Measurements from ENCODE around the gene MRPS9. TPM values are rescaled to one million over a fixed set of nuclear protein-coding genes. Genes with fewer than 3 reads are reported as not detected.

The MRPS9 gene
- total RNA-seq, 2 experiments from 2014 or later, result 7.3 to 9.2 TPM

GRCh38 chr2:105032476-105032875, 5.4 kb upstream of the MRPS9 start:
- no peak overlapping the region for H3K27ac ChIP-seq (ENCODE audit: low read depth in 1 of 2, low read length in 2 of 2)
- POLR2A ChIA-PET, result no interaction called here

GRCh38 chr2:105034170-105034569, 3.7 kb upstream of the MRPS9 start:
- H3K27me3 ChIP-seq (ENCODE audit: control insufficient read depth in 1 of 2, insufficient read depth in 2 of 2, low read length in 2 of 2), result no peaks in the 10 kb centered on the region
- Mint-ChIP-seq H3K9me3 (no peaks in the 10 kb centered on the region), H3K27me3 (peaks cover 6% of the 10 kb centered on the region), H3K27ac (no peak overlapping the region), H3K4me3 (no peak overlapping the region), H3K36me3 (ENCODE audit: low read depth) (peaks cover 12% of the 10 kb centered on the region), H3K4me1 (ENCODE audit: low read depth) (peaks cover 30% of the 10 kb centered on the region)
- DNase-seq (no peak), ATAC-seq (ENCODE audit: poor library complexity) (no peak)
- no peak overlapping the region for H3K27ac ChIP-seq (ENCODE audit: low read depth in 1 of 2, low read length in 2 of 2)
- CTCF ChIA-PET, result no interaction called here
- no peaks in the 10 kb centered on the region for H3K9me3 ChIP-seq (ENCODE audit: control insufficient read depth in 1 of 2, insufficient read depth in 1 of 2, low read length in 2 of 2)
- peaks cover 10% of the 10 kb centered on the region for H3K4me1 ChIP-seq (ENCODE audit: insufficient read depth, low read length)
- intact Hi-C loops (cut with DNase I, micrococcal nuclease), result no loop called here
- POLR2A ChIA-PET, result no interaction called here
- no peaks in the 10 kb centered on the region for H3K36me3 ChIP-seq (ENCODE audit: insufficient read depth, low read length)
- TF ChIP-seq CTCF (IDR thresholded peaks at IDR 0.05), result no peak
- no peak overlapping the region for H3K4me3 ChIP-seq (ENCODE audit: low read length)

More at GRCh38 chr2:105032476-105032875, 5.4 kb upstream of the MRPS9 start:
- H3K27me3 ChIP-seq (ENCODE audit: control insufficient read depth in 1 of 2, insufficient read depth in 2 of 2, low read length in 2 of 2), result no peaks in the 10 kb centered on the region
- peaks cover 14% of the 10 kb centered on the region for H3K4me1 Mint-ChIP-seq (ENCODE audit: low read depth)
- no peaks in the 10 kb centered on the region for H3K9me3 Mint-ChIP-seq
- H3K36me3 ChIP-seq (ENCODE audit: insufficient read depth, low read length), result no peaks in the 10 kb centered on the region
- H3K27me3 Mint-ChIP-seq, result peaks cover 6% of the 10 kb centered on the region
- H3K27ac Mint-ChIP-seq, result no peak overlapping the region
- intact Hi-C loops (cut with DNase I, micrococcal nuclease), result no loop called here
- H3K9me3 ChIP-seq (ENCODE audit: control insufficient read depth in 1 of 2, insufficient read depth in 1 of 2, low read length in 2 of 2), result no peaks in the 10 kb centered on the region
- H3K4me3 ChIP-seq (ENCODE audit: low read length), result no peak overlapping the region
- H3K4me3 Mint-ChIP-seq, result no peak overlapping the region
- CTCF ChIA-PET, result no interaction called here
- ATAC-seq (ENCODE audit: poor library complexity), result no peak
- no peak for TF ChIP-seq CTCF (IDR thresholded peaks at IDR 0.05)
- peaks cover 3% of the 10 kb centered on the region for H3K36me3 Mint-ChIP-seq (ENCODE audit: low read depth)
- no peaks in the 10 kb centered on the region for H3K4me1 ChIP-seq (ENCODE audit: insufficient read depth, low read length)
- DNase-seq, result no peak

- ChIA-PET CTCF (no interaction called here), POLR2A (interaction anchor here (0.9 kb wide), 1 partner anchor 299 kb away, joined by 3 read pairs; the partner anchor contains the start of gene C2orf49)
- Histone ChIP-seq H3K27ac (ENCODE audit: low read depth in 1 of 2, low read length in 2 of 2) (peak overlapping the region; percentile 52 to 68), H3K4me1 (ENCODE audit: insufficient read depth, low read length) (peaks cover 10% of the 10 kb centered on the region), H3K27me3 (ENCODE audit: control insufficient read depth in 1 of 2, insufficient read depth in 2 of 2, low read length in 2 of 2) (no peaks in the 10 kb centered on the region), H3K4me3 (ENCODE audit: low read length) (peak overlapping the region; percentile 97), H3K9me3 (ENCODE audit: control insufficient read depth in 1 of 2, insufficient read depth in 1 of 2, low read length in 2 of 2) (no peaks in the 10 kb centered on the region), H3K36me3 (ENCODE audit: insufficient read depth, low read length) (no peaks in the 10 kb centered on the region)
- no peak for TF ChIP-seq CTCF (IDR thresholded peaks at IDR 0.05)
- intact Hi-C loops (cut with DNase I, micrococcal nuclease), result loop anchor here in 1 of 2 experiments (5.0 kb wide), 1 partner anchor 299 kb away; the partner anchor contains the start of gene C2orf49
- peaks cover 55% of the 10 kb centered on the region for H3K4me1 Mint-ChIP-seq (ENCODE audit: low read depth)
- DNase-seq, result peak in 1 of 14 experiments; percentile 0
- H3K4me3 Mint-ChIP-seq, result peak overlapping the region; percentile 94
- no peak for ATAC-seq (ENCODE audit: poor library complexity)
- H3K27ac Mint-ChIP-seq, result peak overlapping the region; percentile 87
- no peaks in the 10 kb centered on the region for H3K27me3 Mint-ChIP-seq
- peaks cover 18% of the 10 kb centered on the region for H3K36me3 Mint-ChIP-seq (ENCODE audit: low read depth)
- no peaks in the 10 kb centered on the region for H3K9me3 Mint-ChIP-seq
These were observed 653 bp downstream of the MRPS9 start for GRCh38 chr2:105038383-105039061.

All from CD4-positive, alpha-beta T cell (primary cell).